GM18951 (cell line): ENCODE data around the gene SRL.
A peak's percentile ranks its signal among the peaks of the same experiment; 100 is the strongest.
"Not testable (repeated sequence)": the region's sequence is repeated elsewhere in the genome, so short reads cannot be mapped to it uniquely, and the experiment has no call there.

Source experiments
- POLR2A ChIP-seq: IDR thresholded peaks from 4 replicates; pipeline ENCODE4 v1.6.1; 2011; ENCODE audit warnings: mild to moderate bottlenecking; ENCODE audit not compliant: insufficient read length, insufficient read depth; ENCODE audit errors: extremely low read depth
- in situ Hi-C: fragments of 300-500 bp; cut with MboI; formaldehyde crosslinking; loops from one replicate; pipeline ENCODE4 v1.12.0; 2022; ENCODE audit warnings: low sequenced_read_pairs, mixed read lengths, inconsistent platforms; ENCODE audit not compliant: unreplicated experiment

SRL gene

DNA sequence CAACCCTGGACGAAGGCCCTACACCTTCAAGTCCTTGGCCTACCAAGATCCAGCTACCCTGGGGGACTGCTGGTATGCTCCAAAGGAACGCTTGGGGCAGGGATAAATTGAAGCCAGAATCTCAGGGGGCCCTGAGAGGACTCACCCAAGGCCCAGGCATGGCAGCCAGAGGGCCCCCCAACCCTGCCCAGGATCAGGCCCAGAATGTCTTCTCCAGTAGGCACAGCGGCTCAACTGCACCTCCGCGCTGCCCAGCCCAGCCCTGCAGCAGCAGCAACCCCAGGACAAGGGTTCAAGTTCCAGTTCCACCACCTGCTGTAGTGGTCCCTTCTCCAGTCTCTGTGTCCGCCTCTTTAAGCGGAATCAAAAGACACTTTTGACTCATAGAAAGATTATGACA is 28.7 kb upstream of the SRL start:
- in situ Hi-C loops: no loop called here
- no peak for TF ChIP-seq POLR2A

GRCh38 chr16:4270091-4270490 is 28.2 kb upstream of the SRL start:
- TF ChIP-seq POLR2A: no peak
- in situ Hi-C loops: no loop called here

GRCh38 chr16:4266372-4266771 is 24.5 kb upstream of the SRL start:
- no peak for TF ChIP-seq POLR2A
- in situ Hi-C loops: no loop called here

DNA sequence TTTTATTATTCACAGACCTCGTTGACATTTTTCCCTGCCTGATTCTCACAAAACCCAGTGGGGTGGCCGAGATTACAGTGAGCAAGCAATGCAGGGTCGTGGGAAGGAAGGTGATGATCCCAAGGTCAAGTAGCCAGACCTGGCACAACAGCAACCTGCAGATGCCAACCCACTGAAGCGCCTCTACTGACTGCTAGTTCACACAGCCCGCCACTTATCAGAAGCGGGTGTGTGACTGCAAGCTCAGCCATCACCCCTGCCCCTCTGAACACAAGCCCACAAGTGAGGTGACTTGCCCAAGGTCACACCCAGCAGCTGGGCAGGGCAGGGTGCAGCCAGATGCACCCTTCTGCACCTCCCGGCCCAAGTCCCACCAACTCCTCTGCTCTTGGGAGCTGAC is 23.8 kb upstream of the SRL start:
- in situ Hi-C loops: no loop called here
- TF ChIP-seq POLR2A: no peak

DNA sequence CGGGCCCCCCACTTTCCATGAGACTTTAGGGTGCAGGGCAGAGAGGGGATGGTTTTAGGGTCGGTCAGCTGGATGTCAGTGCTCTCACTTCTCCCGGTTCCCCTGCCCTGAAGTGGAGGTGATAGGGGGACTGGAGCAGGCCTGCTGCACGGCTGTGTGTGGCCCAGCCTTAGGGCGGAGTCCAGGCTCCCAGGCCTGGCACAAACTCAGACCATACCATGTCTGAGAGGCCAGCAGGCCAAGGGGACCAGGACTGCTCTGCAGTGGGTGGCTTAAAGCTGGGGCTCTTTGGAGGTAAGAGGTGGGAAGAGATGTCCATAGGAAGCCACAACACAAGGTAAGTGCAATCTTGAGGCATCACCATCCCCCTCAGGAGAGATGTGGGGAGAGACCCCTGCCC is 22.7 kb upstream of the SRL start:
- TF ChIP-seq POLR2A: no peak
- in situ Hi-C loops: no loop called here

DNA sequence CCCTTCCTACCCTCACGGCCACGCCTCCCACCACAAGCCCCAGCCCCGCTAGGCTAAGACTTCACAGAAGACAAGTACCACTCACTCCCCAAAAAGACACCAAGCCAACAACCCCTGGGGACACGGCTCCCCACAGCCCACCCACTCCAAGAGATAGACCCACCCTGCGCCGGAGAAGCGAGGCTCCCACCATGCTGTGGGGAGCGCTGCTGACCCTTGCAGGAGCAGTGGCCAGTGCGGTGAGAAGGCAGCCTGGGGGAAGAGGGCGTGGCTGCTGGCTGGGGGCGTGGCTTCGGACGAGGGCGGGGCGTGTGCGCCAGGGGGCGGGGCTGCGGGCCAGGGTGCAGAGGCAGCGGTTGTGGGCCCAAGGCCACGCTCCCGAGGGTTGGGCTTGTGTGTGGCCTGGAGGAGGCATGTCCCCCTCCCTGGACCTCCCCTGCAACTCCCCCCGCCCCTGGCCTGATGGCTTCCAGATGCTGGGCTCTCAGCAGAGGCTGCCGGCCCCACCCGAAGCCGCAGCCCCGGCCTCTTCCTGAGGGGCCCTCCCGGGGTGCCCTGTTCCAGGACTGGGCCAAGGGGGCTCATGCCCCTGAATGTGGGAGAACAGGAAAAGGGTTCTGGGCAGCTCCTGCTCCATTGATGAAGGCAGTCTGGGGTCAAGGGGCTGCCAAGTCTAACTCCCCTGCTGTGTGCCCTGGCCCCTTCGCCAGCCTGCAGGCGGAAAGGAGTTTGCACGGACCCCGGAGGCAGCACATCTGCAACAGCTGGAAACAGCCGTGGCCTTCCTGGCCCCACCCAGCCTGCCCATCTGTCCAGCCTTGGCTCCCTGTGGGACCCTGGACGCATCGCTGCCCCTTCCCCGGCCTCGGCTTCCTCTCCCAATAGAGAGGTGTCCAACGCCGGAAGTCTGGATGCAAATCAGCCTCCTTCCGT is 21.9 kb upstream of the SRL start:
- TF ChIP-seq POLR2A: no peak
- in situ Hi-C loops: no loop called here

- in situ Hi-C loops: no loop called here
- TF ChIP-seq POLR2A: no peak
Measured at GRCh38 chr16:4262303-4262835, 20.5 kb upstream of the SRL start.

DNA sequence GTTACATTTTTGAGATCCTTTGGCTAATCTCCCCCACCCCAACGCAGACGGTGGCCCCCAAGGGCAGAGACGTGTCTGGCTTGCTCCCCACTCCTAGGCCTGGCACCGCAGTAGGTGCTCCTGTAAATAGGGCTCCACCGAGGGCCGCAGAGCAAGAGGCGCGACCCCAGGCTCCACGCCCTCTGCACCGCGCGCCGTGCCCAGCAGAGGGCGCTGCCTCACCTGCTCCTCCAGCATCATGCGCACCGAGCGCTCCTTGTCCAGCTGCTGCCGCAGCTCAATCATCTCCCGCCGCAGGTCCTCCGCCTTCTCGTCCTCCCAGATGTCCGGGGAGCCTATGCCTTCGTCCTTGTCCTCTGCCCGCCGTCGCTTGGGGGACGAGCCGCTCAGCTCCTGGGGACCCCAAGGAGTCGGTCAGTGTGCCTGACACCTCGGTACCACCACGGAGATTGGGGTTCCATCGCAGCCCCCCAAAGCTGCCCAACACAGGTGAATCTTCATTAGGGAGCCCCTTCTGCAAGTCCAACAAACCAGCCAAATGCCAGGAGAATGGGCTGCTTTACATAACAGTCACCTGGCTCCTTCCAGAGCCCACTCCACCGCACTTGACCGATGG is 19.8 kb upstream of the SRL start:
- in situ Hi-C loops: no loop called here
- no peak for TF ChIP-seq POLR2A

- TF ChIP-seq POLR2A: no peak
- in situ Hi-C loops: no loop called here
Measured at GRCh38 chr16:4260360-4260759, 18.5 kb upstream of the SRL start.

DNA sequence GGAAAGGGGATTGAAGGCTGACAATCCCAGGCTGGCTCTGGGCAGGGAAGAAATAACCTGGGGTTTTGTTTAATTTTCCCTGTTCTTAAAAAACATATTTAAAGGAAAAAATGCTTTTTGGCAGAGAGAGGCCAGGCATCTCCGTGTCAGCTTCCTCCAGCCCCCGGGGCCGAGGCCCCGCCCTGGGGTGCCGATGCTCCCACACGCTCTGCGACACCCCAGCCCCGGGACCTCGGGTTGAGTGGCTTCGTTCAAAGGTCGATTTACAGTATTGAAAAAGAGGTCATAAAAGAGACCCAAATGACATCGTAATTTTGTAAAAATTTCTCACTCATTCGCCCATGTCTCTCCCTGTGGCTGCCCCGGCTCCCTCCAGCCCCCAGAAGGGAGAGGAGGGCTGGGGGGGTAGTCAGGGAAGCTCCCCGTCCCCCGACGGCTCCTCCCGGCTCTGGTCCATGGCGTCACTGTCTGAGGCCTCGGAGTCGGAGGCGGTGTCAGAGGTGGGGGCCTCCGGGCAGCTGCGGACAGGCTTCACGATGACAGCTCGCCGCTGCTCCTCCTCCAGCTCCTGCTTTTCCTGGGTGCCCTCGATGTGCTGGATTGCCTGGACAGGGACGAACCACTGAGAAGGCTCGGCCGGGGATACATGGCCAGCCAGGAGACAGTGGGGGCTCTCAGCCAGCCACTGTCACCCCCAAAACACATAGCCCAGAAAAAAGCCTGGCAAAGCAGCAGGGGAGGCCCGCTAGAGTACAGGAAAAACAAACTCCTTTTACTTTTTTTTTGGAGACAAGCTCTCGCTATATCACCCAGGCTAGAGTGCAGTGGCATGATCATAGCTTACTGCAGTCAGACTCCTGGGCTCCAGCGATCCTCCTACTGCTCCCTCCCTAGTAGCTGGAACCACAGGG is 16.0 kb upstream of the SRL start:
- in situ Hi-C loops: no loop called here
- no peak for TF ChIP-seq POLR2A

- TF ChIP-seq POLR2A: peak; percentile 96
- in situ Hi-C loops: no loop called here
Measured at GRCh38 chr16:4253394-4254150, 11.7 kb upstream of the SRL start.

- in situ Hi-C loops: not testable (repeated sequence)
Measured at GRCh38 chr16:4253012-4253393, 11.1 kb upstream of the SRL start.
